Pancreas (tissue), 10 donors: Measurements from ENCODE around the gene REXO1. TPM values are rescaled to one million over a fixed set of nuclear protein-coding genes. Genes with fewer than 3 reads are reported as not detected.
A peak's percentile ranks its signal among the peaks of the same experiment; 100 is the strongest.

Experiments used
- ATAC-seq, 4 donors: fragments of 200-7000 bp; cut with Tn5 transposase; one replicate each; pipeline versions ENCODE4 v1.8.0 to v1.9.1; 2020; ENCODE audit warnings: mild to moderate bottlenecking in 4 of 4, moderate library complexity in 4 of 4
- DNase-seq, 6 donors: peaks; one replicate each; pipeline ENCODE4 v3.0.0-alpha.2; 2020
- FAIRE-seq: peaks from 2 replicates; lab custom pipeline; 2012; peaks lifted over from hg19 to GRCh38; lab: Jason Lieb, UNC
- H3K27ac ChIP-seq, 4 donors: fragments of 200-600 bp; sonication (generic); 1 replicate in 3 of 4; 2 replicates in 1 of 4; pipeline versions ENCODE4 v1.5.0 to v1.8.0; 2020
- H3K27me3 ChIP-seq, 4 donors: fragments of 200-600 bp; one replicate each; pipeline ENCODE4 v1.8.0; 2021
- H3K36me3 ChIP-seq, 3 donors: fragments of 200-600 bp; sonication (generic) in 1 of 3; one replicate each; pipeline versions ENCODE4 v1.5.0 to v1.8.0; 2020 to 2021
- H3K4me1 ChIP-seq, 3 donors: fragments of 200-600 bp; one replicate each; pipeline ENCODE4 v1.8.0; 2021
- H3K4me3 ChIP-seq, 4 donors: fragments of 200-600 bp; sonication (generic) in 2 of 4; one replicate each; pipeline versions ENCODE4 v1.5.0 to v1.8.0; 2020 to 2021
- H3K9me3 ChIP-seq, 4 donors: fragments of 200-600 bp; one replicate each; pipeline ENCODE4 v1.8.0; 2021
- CTCF ChIP-seq, 4 donors: fragments of 200-600 bp; sonication (generic) in 3 of 4; IDR thresholded peaks; one replicate each; pipeline versions ENCODE4 v1.5.0 to v1.8.0; 2021; ENCODE audit warnings: antibody characterized with exemption in 4 of 4
- WGBS, 2 donors: extraction: QIAGEN DNeasy Blood & Tissue Kit; methylation state at CpG; one replicate each; pipeline ENCODE4 v1.1.7; 2013; 5-methylcytosine and 5-hydroxymethylcytosine counted together
- intact Hi-C, 3 donors: fragments of 100-400 bp; cut with DNase I; formaldehyde crosslinking; loops; one replicate each; pipeline versions ENCODE4 v1.11.1 to v1.14.2; 2022
- polyA plus RNA-seq, 2 donors: library from polyadenylated mRNA; stranded (reverse); fragments of 200-250 nt; gene quantifications; one replicate each; pipeline ENCODE4 v1.2.3, GENCODE V29; 2013
- total RNA-seq, 6 donors: library from RNA; stranded (reverse); fragmentation: NEBNext Ultra II Directional in 4 of 6; extraction: Animal tissue kit (Norgen Biotek cat#: 25700) in 4 of 6; gene quantifications; one replicate each; pipeline versions ENCODE4 v1.2.1 to v1.2.4, GENCODE V29; 2021 to 2023
- donor health status: healthy with polysubstance abuse.
- donor health status: DM: no; HTN: no; CAD: no; lungs with moderate emphysema.
- donor health status: DM: no; HTN: no; CAD: no.
- donor health status: control.
- donor health status: control.
- donor health status: Bipolar disorder and iron deficiency.
- donor health status: DM: yes; HTN: yes; CAD: no.
- donor health status: DM: no; HTN: no; CAD: no.
- donor health status: DM: no; HTN: no; CAD: no.
- donor health status: DM: yes; HTN: yes; CAD: no.

REXO1 gene
- total and polyA plus RNA-seq, 8 donors = 10.5 to 42.2 (median 16.0) TPM

DNA sequence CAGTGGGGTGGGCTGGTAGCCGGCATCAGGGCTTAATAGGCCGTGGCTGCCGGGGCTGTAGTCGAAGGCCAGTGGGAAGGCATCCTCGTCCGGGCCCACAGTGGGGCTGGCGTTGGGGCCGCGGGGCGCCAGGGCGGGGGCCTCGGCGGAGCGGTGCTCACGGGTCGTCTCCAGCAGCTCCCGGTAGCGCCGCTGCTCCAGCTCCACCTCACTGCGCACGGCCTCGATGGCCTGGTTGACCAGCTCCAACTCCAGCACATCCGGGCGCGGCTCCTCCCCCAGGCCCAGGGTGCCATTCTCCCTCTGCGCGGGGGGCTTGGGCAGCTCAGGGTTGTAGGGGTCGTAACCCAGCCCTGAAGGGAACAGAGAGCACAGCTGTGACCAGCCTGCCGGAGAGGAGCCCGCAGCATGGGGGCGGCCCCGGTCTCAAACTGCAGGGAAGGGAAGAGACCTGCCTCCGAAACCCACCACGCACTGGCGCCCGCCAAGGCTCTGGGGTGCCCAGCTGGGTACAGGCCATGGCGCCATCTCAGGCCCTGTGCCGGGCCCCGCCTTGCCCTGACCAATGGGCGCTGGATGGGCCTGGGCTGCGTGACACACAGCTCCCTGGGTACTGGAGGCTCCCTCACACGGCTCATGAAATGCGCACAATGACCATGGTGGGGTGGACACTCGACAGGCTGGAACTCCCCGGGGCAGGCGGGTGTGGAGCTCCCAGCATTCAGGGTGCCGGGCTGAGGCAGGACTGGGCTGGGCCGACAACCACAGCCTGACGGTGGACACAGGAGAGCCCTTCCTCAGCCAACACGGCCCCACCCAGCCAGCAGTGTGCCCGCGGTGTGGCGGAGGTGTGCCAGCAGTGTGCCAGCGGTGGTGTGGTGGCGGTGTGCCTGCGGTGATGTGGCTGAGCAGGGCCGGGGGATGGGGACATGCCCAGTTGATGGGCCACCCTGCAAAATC is 19.7 kb downstream of the REXO1 start:
- 93 to 95% methylated on average over 53 to 57 of the region's 57 CpGs for WGBS, 2 donors

DNA sequence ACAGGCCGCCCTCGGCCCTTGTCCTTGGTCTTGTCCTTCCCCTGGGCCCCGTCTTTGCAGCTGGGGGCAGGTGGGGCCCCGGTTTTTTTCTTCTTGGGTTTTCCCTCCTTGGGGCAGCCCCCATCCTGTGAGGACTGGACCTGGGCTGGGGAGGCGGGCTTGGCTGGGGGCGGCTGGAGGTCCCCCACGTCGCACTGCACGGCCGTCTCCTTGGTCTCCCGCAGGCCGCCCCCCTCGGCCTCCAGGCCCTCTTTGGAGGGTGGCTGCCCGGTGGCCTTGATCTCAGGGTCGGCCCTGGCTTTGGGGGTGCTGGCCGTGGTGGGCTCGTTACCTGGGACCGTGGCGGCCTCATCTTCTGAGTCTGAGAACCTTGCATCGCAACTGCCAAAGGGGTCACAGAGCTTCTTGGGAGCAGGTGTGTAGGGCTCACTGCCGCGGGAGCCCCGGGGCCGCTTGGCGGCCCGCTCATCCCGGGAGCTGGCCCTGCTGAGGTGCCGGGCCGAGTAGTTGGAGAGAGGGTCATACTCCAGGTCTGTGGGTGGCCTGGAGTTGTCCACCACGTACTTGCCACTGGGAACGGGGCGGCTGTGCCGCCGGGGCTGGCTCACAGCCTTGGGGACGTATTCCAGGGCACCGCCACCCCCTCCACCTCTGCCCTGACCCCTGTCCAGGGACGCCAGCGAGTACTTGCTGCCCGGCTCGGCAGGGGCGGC is 20.6 kb downstream of the REXO1 start:
- H3K4me1 ChIP-seq = peaks cover 0 to 2% (median 0%) of the 10 kb centered on the region in 3 donors
- FAIRE-seq (no peak), DNase-seq (peak in 2 of 6 donors; percentile 27 to 81), ATAC-seq (no peak)
- no peak overlapping the region for H3K27ac ChIP-seq
- H3K9me3 ChIP-seq = no peaks in the 10 kb centered on the region
- intact Hi-C loops = no loop called here
- TF ChIP-seq CTCF (IDR thresholded peaks at IDR 0.05) = no peak
- H3K27me3 ChIP-seq = no peaks in the 10 kb centered on the region
- 89% methylated on average over 40 to 41 of the region's 41 CpGs for WGBS, 2 donors
- no peak overlapping the region for H3K4me3 ChIP-seq
- H3K36me3 ChIP-seq = peaks cover 0 to 16% (median 0%) of the 10 kb centered on the region in 3 donors

More for the DNA sequence above, 19.7 kb downstream of the REXO1 start:
- Histone ChIP-seq H3K4me3 (no peak overlapping the region), H3K27ac (no peak overlapping the region), H3K4me1 (peaks cover 0 to 3% (median 0%) of the 10 kb centered on the region in 3 donors), H3K27me3 (no peaks in the 10 kb centered on the region), H3K9me3 (no peaks in the 10 kb centered on the region), H3K36me3 (peaks cover 0 to 12% (median 0%) of the 10 kb centered on the region in 3 donors)
- DNase-seq (peak in 2 of 6 donors; percentile 40 to 72), FAIRE-seq (no peak), ATAC-seq (no peak)
- intact Hi-C loops = no loop called here
- no peak for TF ChIP-seq CTCF (IDR thresholded peaks at IDR 0.05)

DNA sequence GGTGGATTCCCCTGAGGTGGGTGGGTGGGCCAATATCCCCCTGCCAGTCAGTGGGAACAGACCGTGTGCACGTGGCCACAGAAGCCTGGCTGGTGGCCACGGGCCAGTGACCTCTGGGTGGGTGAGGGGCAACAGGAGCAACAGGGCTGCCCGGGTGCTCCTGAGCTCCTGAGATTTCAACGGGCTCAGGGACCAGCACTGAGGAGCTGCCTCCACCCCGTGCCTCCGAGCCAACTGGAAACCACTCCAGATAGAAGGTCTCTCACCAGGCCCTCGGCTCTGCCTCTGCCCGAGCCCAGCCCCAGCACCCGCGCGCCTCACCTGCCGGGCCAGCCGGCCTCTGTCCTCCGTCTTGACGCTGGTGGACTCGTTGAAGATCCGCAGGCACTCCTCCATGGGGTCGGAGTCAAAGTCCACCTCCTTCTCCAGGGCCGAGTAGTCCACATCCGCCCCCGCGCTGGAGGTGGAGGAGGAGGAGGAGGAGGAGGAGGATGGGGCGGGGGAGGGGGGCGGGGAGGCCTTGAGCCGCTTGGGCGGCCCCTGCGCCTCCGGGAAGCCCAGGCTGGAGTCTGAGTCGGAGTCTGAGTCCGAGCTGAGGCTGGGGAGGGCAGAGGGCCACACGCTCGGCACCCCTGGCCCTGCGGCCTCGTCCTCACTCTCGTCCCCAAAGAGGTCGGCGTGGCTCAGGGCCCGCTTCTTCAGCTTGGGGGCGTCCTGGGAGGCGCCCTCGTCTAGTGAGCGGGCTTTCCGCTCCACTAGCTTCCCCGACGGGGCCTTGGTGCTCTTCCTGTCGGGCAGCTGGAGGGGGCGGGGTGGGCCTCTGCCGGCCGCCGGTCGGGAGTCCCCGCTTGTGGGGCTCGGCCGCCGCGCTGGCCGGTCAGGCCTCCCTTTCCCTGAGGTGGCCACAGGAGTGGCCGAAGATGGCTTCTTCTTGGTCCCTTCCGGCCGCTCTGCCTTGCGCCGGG is 21.4 kb downstream of the REXO1 start:
- H3K36me3 ChIP-seq = peaks cover 0 to 16% (median 0%) of the 10 kb centered on the region in 3 donors
- no peaks in the 10 kb centered on the region for H3K9me3 ChIP-seq
- no peaks in the 10 kb centered on the region for H3K27me3 ChIP-seq
- H3K27ac ChIP-seq = no peak overlapping the region
- H3K4me1 ChIP-seq = peaks cover 0 to 2% (median 0%) of the 10 kb centered on the region in 3 donors
- ATAC-seq (peak in 3 of 4 donors; percentile 16 to 34 (median 29)), FAIRE-seq (no peak), DNase-seq (peak in 2 of 6 donors; percentile 41 to 72)
- no peak overlapping the region for H3K4me3 ChIP-seq
- intact Hi-C loops = no loop called here
- TF ChIP-seq CTCF (IDR thresholded peaks at IDR 0.05) = no peak
- 71 to 72% methylated on average over 51 to 63 of the region's 63 CpGs for WGBS, 2 donors

DNA sequence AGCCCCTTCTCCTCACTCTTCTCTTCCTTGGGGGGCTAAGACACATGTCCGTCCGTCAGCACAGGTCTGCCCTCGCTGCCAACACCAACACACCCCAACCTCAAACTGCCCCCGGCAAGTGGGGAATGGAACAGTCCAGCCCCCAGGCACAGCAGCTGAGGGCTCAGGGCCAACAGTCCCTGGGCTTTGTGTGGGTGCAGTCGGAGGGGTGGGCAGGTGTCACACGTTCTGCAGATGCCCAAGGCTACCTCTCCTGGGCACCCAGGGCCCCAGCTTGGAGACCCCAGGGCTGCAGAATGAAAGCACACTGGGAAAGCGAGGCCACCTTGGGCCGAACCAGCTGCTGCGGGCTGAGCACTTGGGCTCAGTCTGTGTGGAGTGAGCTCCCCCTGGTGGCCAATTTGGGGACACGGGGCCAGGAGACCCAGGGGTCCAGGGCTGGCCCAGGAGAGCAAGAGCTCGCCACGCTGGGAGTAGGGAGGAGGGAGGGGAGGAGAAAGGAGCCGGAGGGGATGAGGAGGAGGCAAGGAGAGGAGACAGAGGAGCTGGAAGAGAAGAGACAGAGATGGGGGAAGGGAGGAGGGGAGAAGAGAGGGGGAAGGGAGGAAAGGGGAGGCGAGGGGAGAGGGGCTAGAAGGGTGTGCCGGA is 22.2 kb downstream of the REXO1 start:
- Histone ChIP-seq H3K9me3 (no peaks in the 10 kb centered on the region), H3K27ac (no peak overlapping the region), H3K4me3 (no peak overlapping the region), H3K36me3 (peaks cover 0 to 16% (median 0%) of the 10 kb centered on the region in 3 donors), H3K4me1 (peaks cover 0 to 2% (median 0%) of the 10 kb centered on the region in 3 donors), H3K27me3 (no peaks in the 10 kb centered on the region)
- peak; percentile 83 to 92 (median 89) for ATAC-seq
- no peak for FAIRE-seq
- 26 to 29% methylated on average over 15 of the region's 15 CpGs for WGBS, 2 donors
- intact Hi-C loops = no loop called here
- peak; percentile 79 to 91 (median 86) for TF ChIP-seq CTCF (IDR thresholded peaks at IDR 0.05)
- peak; percentile 57 to 91 (median 82) for DNase-seq
